HepG2 (cell line): ENCODE results near the gene NUDT1. TPM values are rescaled to one million over a fixed set of nuclear protein-coding genes. Genes with fewer than 3 reads are reported as not detected.

ENCODE experiments used
- ATAC-seq: fragments of 200-7000 bp; cut with Tn5 transposase; 3 replicates; pipeline ENCODE4 v1.9.1; 2020; ENCODE audit warnings: mild to moderate bottlenecking, moderate library complexity
- BruUV-seq: library from RNA; stranded (reverse); fragments of 400-500 nt; replicated peaks from 2 replicates; lab custom pipeline; 2021; lab: Mats Ljungman, UMichigan
- CTCF ChIA-PET: fragments of 300-600 bp; formaldehyde crosslinking; extraction: SDS; loops from one replicate; lab custom pipeline; 2021; ENCODE audit warnings: low total read pairs, inconsistent platforms, low intra/inter-chr PET ratio; lab: Yijun Ruan, JAX
- POLR2A ChIA-PET: fragments of 350-600 bp; sonication (Branson Sonifier 250); formaldehyde crosslinking; loops from one replicate; lab custom pipeline; 2020; ENCODE audit warnings: antibody characterized with exemption, inconsistent platforms; lab: Yijun Ruan, JAX
- DNase-seq: peaks from one replicate; pipeline ENCODE4 v3.0.0-alpha.2; 2015; ENCODE audit warnings: low spot score
- FAIRE-seq: peaks from 3 replicates; lab custom pipeline; 2011; peaks lifted over from hg19 to GRCh38; lab: Jason Lieb, UNC
- H2AFZ ChIP-seq: one replicate; pipeline ENCODE4 v1.6.1; 2011; ENCODE audit warnings: low read length, inconsistent platforms
- H3K27ac ChIP-seq: fragments of 300-600 bp; 3 replicates; pipeline ENCODE4 v1.8.0; 2011; ENCODE audit warnings: mixed run types, mild to moderate bottlenecking, mixed read lengths, low read length, inconsistent platforms; ENCODE audit not compliant: insufficient read depth; ENCODE audit errors: extremely low read length
- H3K27me3 ChIP-seq, 2 experiments: fragments of 200-600 bp in 1 of 2; 2 replicates in 1 of 2; 3 replicates in 1 of 2; pipeline versions ENCODE4 v1.6.0 to v1.8.0; 2011; ENCODE audit warnings: low read length in 2 of 2, mild to moderate bottlenecking in 2 of 2, moderate library complexity in 2 of 2, inconsistent platforms in 1 of 2; ENCODE audit not compliant: insufficient read depth in 2 of 2, control insufficient read depth in 1 of 2
- H3K36me3 ChIP-seq, 2 experiments: fragments of 200-600 bp in 1 of 2; replicated peaks in 1 of 2; 2 replicates in 1 of 2; 3 replicates in 1 of 2; pipeline versions ENCODE4 v1.5.1 to v1.8.0; 2011; ENCODE audit warnings: low read length in 2 of 2, inconsistent platforms in 1 of 2; ENCODE audit not compliant: insufficient read depth in 2 of 2, control insufficient read depth in 1 of 2
- H3K4me1 ChIP-seq: 2 replicates; pipeline ENCODE4 v1.5.1; 2012; ENCODE audit warnings: low read length, inconsistent platforms; ENCODE audit not compliant: insufficient read depth
- H3K4me2 ChIP-seq: 2 replicates; pipeline ENCODE4 v1.6.0; 2011; ENCODE audit warnings: low read depth, low read length, inconsistent platforms
- H3K4me3 ChIP-seq, 3 experiments: fragments of 200-600 bp in 1 of 3; sonication (generic), shearing (Covaris generic) in 1 of 3; replicated peaks in 1 of 3; 2 replicates each; pipeline ENCODE4 v1.5.1; 2011 to 2016; ENCODE audit warnings: low read length in 3 of 3, inconsistent platforms in 2 of 3, low read depth in 2 of 3, mild to moderate bottlenecking in 2 of 3, control low read depth in 1 of 3, mixed read lengths in 1 of 3; ENCODE audit not compliant: insufficient read depth in 1 of 3
- H3K79me2 ChIP-seq: one replicate; pipeline ENCODE4 v1.6.1; 2011; ENCODE audit warnings: low read length, inconsistent platforms; ENCODE audit not compliant: insufficient read depth
- H3K9ac ChIP-seq: 2 replicates; pipeline ENCODE4 v1.6.0; 2011; ENCODE audit warnings: mild to moderate bottlenecking, low read depth, low read length, inconsistent platforms; ENCODE audit not compliant: insufficient read depth
- H3K9me3 ChIP-seq: 2 replicates; pipeline ENCODE4 v1.5.1; 2012; ENCODE audit warnings: mild to moderate bottlenecking, low read length
- H4K20me1 ChIP-seq: 2 replicates; pipeline ENCODE4 v1.6.0; 2011; ENCODE audit warnings: inconsistent platforms, mild to moderate bottlenecking, low read length, moderate library complexity; ENCODE audit not compliant: insufficient read depth
- AGO2 ChIP-seq: fragments of 200-400 bp; formaldehyde crosslinking; optimal IDR thresholded peaks from 2 replicates; pipeline ENCODE3; 2017; ENCODE audit warnings: mild to moderate bottlenecking, low read depth, low read length, moderate library complexity
- ETV5 ChIP-seq: IDR thresholded peaks from 2 replicates; pipeline ENCODE4 v1.6.1; 2018; ENCODE audit warnings: missing biosample characterization, missing genetic modification reagents, inconsistent platforms, borderline replicate concordance
- FOXA3 ChIP-seq: IDR thresholded peaks from 2 replicates; pipeline ENCODE4 v1.6.1; 2016; ENCODE audit warnings: missing genetic modification reagents, missing compliant biosample characterization
- KLF11 ChIP-seq: IDR thresholded peaks from 2 replicates; pipeline ENCODE4 v1.6.1; 2016; ENCODE audit warnings: missing compliant biosample characterization
- KLF15 ChIP-seq: sonication (generic); formaldehyde crosslinking; IDR thresholded peaks from 2 replicates; pipeline ENCODE4 v1.8.1; 2023; ENCODE audit warnings: borderline replicate concordance, mild to moderate bottlenecking, inconsistent platforms, missing genetic modification reagents, mixed read lengths
- NCOA2 ChIP-seq: sonication (generic); formaldehyde crosslinking; IDR thresholded peaks from 2 replicates; pipeline ENCODE4 v1.8.0; 2022; ENCODE audit warnings: inconsistent platforms
- POGZ ChIP-seq: sonication (generic); formaldehyde crosslinking; IDR thresholded peaks from 2 replicates; pipeline ENCODE4 v1.4.0; 2020; ENCODE audit warnings: mild to moderate bottlenecking, missing genetic modification reagents
- RARA ChIP-seq: IDR thresholded peaks from 2 replicates; pipeline ENCODE4 v1.6.1; 2016; ENCODE audit warnings: missing genetic modification reagents, missing compliant biosample characterization
- SAP130 ChIP-seq: IDR thresholded peaks from 2 replicates; pipeline ENCODE4 v1.6.1; 2016; ENCODE audit warnings: low read depth
- SMARCC2 ChIP-seq: fragments of 450-650 bp; IDR thresholded peaks from 2 replicates; pipeline ENCODE4 v1.6.1; 2017; ENCODE audit warnings: antibody characterized with exemption, mild to moderate bottlenecking
- SOX6 ChIP-seq, 2 experiments: fragments of 450-650 bp in 1 of 2; sonication (generic) in 1 of 2; formaldehyde crosslinking in 1 of 2; IDR thresholded peaks; 2 replicates each; pipeline versions ENCODE4 v1.4.0 to v1.6.1; 2017 to 2020; ENCODE audit warnings: antibody characterized with exemption in 1 of 2, mild to moderate bottlenecking in 1 of 2, missing genetic modification reagents in 1 of 2
- TEAD3 ChIP-seq: optimal IDR thresholded peaks from 2 replicates; pipeline ENCODE3; 2016; ENCODE audit warnings: borderline replicate concordance
- ZKSCAN5 ChIP-seq: sonication (generic); formaldehyde crosslinking; IDR thresholded peaks from 2 replicates; pipeline ENCODE4 v1.5.1; 2020; ENCODE audit warnings: mild to moderate bottlenecking, missing genetic modification reagents
- ZNF17 ChIP-seq: sonication (generic); formaldehyde crosslinking; IDR thresholded peaks from 2 replicates; pipeline ENCODE4 v1.5.0; 2020; ENCODE audit warnings: mild to moderate bottlenecking, missing genetic modification reagents
- ZNF260 ChIP-seq: sonication (generic); formaldehyde crosslinking; IDR thresholded peaks from 2 replicates; pipeline ENCODE4 v1.4.0; 2020; ENCODE audit warnings: missing genetic modification reagents, low read depth, mild to moderate bottlenecking, borderline replicate concordance
- ZNF343 ChIP-seq: sonication (generic); formaldehyde crosslinking; IDR thresholded peaks from 2 replicates; pipeline ENCODE4 v1.4.0; 2020; ENCODE audit warnings: mild to moderate bottlenecking, missing genetic modification reagents
- ZNF367 ChIP-seq: sonication (generic); formaldehyde crosslinking; IDR thresholded peaks from 2 replicates; pipeline ENCODE4 v1.4.0; 2020; ENCODE audit warnings: missing genetic modification reagents, borderline replicate concordance
- ZNF432 ChIP-seq: sonication (generic); formaldehyde crosslinking; IDR thresholded peaks from 2 replicates; pipeline ENCODE4 v1.5.0; 2020; ENCODE audit warnings: missing genetic modification reagents, mild to moderate bottlenecking, borderline replicate concordance
- WGBS: methylation state at CpG from one replicate; pipeline ENCODE4 v1.1.6; 2017; ENCODE audit warnings: low lambda C conversion rate; 5-methylcytosine and 5-hydroxymethylcytosine counted together
- in situ Hi-C: cut with HindIII; loops from 2 replicates; pipeline ENCODE4 v1.10.0; 2017; ENCODE audit warnings: low pct_unique_long_range_greater_than_20kb; ENCODE audit not compliant: extremely low pct_ligation_motif_present
- intact Hi-C: fragments of 100-400 bp; cut with micrococcal nuclease; formaldehyde crosslinking; loops from one replicate; pipeline ENCODE4 v1.10.0; 2022; ENCODE audit not compliant: unreplicated experiment
- polyA plus RNA-seq, 8 experiments: library from polyadenylated mRNA; depleted of rRNA in 3 of 8; stranded (reverse) in 7 of 8; unstranded in 1 of 8; fragments of >200 nt; fragmentation: Illumina TruSeq in 4 of 8; extraction: Trizol in 4 of 8; gene quantifications; 2 replicates each; pipeline versions ENCODE4 v1.2.1 to v1.2.3, GENCODE V29; 2011 to 2016; ENCODE audit warnings: low read depth in 4 of 8, missing spikeins in 1 of 8, mixed read lengths in 1 of 8; ENCODE audit not compliant: insufficient read depth in 1 of 8
- total RNA-seq, 5 experiments: library from RNA; depleted of rRNA; stranded (reverse); fragments of >200 nt; fragmentation: Illumina TruSeq; extraction: Trizol; gene quantifications; 2 replicates each; pipeline ENCODE4 v1.2.3, GENCODE V29; 2016; ENCODE audit warnings: low read depth in 1 of 5
- TF ChIP-seq, protein P1 (sequence below): sonication (generic); formaldehyde crosslinking; IDR thresholded peaks from 2 replicates; pipeline ENCODE4 v1.4.0; 2020; ENCODE audit warnings: mild to moderate bottlenecking, missing genetic modification reagents

Gene NUDT1
- total and polyA plus RNA-seq, 2 of the 13 experiments (the other 11 are each of a cell fraction or from before 2014, with no cell fraction given): 9.1 to 26.8 TPM

DNA sequence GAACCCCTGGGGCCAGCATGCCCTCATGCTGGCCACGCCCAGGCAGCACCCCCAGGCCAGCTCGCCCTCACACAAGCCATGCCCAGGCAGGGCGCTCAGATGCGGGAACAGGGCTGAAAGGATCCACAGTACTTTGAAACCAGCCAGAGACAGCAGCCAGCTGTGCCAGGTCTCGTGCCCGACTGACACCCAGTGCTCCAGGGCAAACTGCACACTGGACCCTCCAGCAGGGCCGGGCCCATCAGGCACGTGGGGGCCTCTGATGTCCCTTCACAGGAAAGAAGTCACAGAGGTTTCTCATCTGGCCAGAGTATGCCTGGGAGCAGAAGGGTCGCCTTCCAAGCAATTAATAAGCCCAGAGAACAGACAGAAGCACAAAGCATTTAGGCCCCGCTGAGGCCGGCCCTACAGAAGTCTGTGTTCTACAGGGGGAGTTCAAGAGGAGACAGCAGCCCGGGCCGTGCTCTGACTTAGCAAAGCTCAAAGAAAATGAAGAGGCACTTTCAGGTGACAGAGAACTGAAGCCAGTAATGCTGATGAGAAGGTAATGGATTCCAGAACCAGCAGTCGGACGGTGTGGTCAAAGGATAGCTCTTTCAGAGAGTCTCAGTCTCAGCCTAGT, 30.7 kb upstream of the NUDT1 start:
- Histone ChIP-seq H3K27ac (no peak overlapping the region), H4K20me1 (no peaks in the 10 kb centered on the region), H3K4me2 (no peak overlapping the region), H3K79me2 (no peaks in the 10 kb centered on the region), H3K9ac (no peak overlapping the region), H3K9me3 (no peaks in the 10 kb centered on the region), H2AFZ (no peak overlapping the region), H3K36me3 (peaks cover 31 to 88% of the 10 kb centered on the region in 2 experiments; a peak in 4 of 5 replicates), H3K4me3 (no peak overlapping the region), H3K4me1 (no peaks in the 10 kb centered on the region), H3K27me3 (no peaks in the 10 kb centered on the region)
- no peak for FAIRE-seq
- peak; percentile 11 for TF ChIP-seq AGO2
- no peak for TF ChIP-seq ZKSCAN5 (CRISPR knock-in tag)
- in situ Hi-C loops (loop anchor here (10.0 to 25.0 kb wide), 2 partner anchors 417 to 624 kb away; no protein-coding TSS in a partner anchor), intact Hi-C loops (no loop called here)
- BruUV-seq: no TSS peak
- ChIA-PET CTCF (no interaction called here), POLR2A (no interaction called here)
- no peak for DNase-seq
- no peak for ATAC-seq
- 93% methylated on average over 11 of the region's 15 CpGs for WGBS

- no peak overlapping the region for H2AFZ ChIP-seq
- CTCF ChIA-PET: no interaction called here
- in situ Hi-C loops (loop anchor here (10.0 to 25.0 kb wide), 2 partner anchors 417 to 625 kb away; no protein-coding TSS in a partner anchor), intact Hi-C loops (no loop called here)
- no peak overlapping the region for H3K4me2 ChIP-seq
- BruUV-seq: no TSS peak
- no peaks in the 10 kb centered on the region for H3K9me3 ChIP-seq
- H3K4me1 ChIP-seq: no peaks in the 10 kb centered on the region
- POLR2A ChIA-PET: no interaction called here
- ATAC-seq (no peak), FAIRE-seq (no peak), DNase-seq (no peak)
- H3K79me2 ChIP-seq: no peaks in the 10 kb centered on the region
- no peaks in the 10 kb centered on the region for H3K27me3 ChIP-seq
- WGBS: 100% methylated on average over 6 of the region's 13 CpGs
- H3K9ac ChIP-seq: no peak overlapping the region
- no peaks in the 10 kb centered on the region for H4K20me1 ChIP-seq
- H3K36me3 ChIP-seq: peaks cover 31 to 91% of the 10 kb centered on the region in 2 experiments; a peak in 4 of 5 replicates
- no peak overlapping the region for H3K27ac ChIP-seq
- H3K4me3 ChIP-seq: no peak overlapping the region
- no peak for TF ChIP-seq TEAD3
- TF ChIP-seq, protein P1, sequence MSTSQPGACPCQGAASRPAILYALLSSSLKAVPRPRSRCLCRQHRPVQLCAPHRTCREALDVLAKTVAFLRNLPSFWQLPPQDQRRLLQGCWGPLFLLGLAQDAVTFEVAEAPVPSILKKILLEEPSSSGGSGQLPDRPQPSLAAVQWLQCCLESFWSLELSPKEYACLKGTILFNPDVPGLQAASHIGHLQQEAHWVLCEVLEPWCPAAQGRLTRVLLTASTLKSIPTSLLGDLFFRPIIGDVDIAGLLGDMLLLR (CRISPR knock-in tag): no peak
- TF ChIP-seq KLF11 (CRISPR knock-in tag): no peak
- no peak for TF ChIP-seq SMARCC2
- no peak for TF ChIP-seq ZNF367 (CRISPR knock-in tag)
- no peak for TF ChIP-seq ZNF343 (CRISPR knock-in tag)
- TF ChIP-seq FOXA3: no peak
- TF ChIP-seq SAP130 (CRISPR knock-in tag): no peak
- TF ChIP-seq SOX6 (IDR thresholded peaks at IDR 0.05): no peak
- no peak for TF ChIP-seq SOX6 (CRISPR knock-in tag; IDR thresholded peaks at IDR 0.05)
- no peak for TF ChIP-seq ZNF260 (CRISPR knock-in tag)
- no peak for TF ChIP-seq RARA (CRISPR knock-in tag)
- no peak for TF ChIP-seq ZNF432 (CRISPR knock-in tag)
- TF ChIP-seq POGZ (CRISPR knock-in tag): no peak
- no peak for TF ChIP-seq KLF15 (CRISPR knock-in tag)
- TF ChIP-seq ZNF17 (CRISPR knock-in tag): no peak
- TF ChIP-seq ETV5: no peak
- no peak for TF ChIP-seq NCOA2 (CRISPR knock-in tag)
These were observed 30.1 kb upstream of the NUDT1 start for GRCh38 chr7:2211926-2212325.
